Activated naive CD4-positive, alpha-beta T cell treated with anti-CD3 and anti-CD28 coated beads for 36 hours (primary cell): Measurements from ENCODE around the gene LIMK2. TPM values are rescaled to one million over a fixed set of nuclear protein-coding genes. Genes with fewer than 3 reads are reported as not detected.
"Not testable (repeated sequence)": the region's sequence is repeated elsewhere in the genome, so short reads cannot be mapped to it uniquely, and the experiment has no call there.

Experiments used
- CTCF ChIA-PET: fragments of 350-600 bp; sonication (Branson Sonifier 250); formaldehyde crosslinking; loops from one replicate; lab custom pipeline; 2021; ENCODE audit warnings: antibody characterized with exemption; lab: Charles Lee
- DNase-seq: peaks from one replicate; pipeline ENCODE4 v3.0.0-alpha.2; 2020
- H3K27ac Mint-ChIP-seq: one replicate; pipeline ENCODE4 v1.8.0; 2021; ENCODE audit warnings: mild to moderate bottlenecking, mixed read lengths
- H3K27me3 Mint-ChIP-seq: one replicate; pipeline ENCODE4 v1.8.0; 2021; ENCODE audit warnings: low read depth, mixed read lengths
- H3K36me3 Mint-ChIP-seq: one replicate; pipeline ENCODE4 v1.8.0; 2021; ENCODE audit warnings: low read depth, mixed read lengths
- H3K4me1 Mint-ChIP-seq: one replicate; pipeline ENCODE4 v1.8.0; 2021; ENCODE audit warnings: low read depth, mixed read lengths
- H3K4me3 Mint-ChIP-seq: one replicate; pipeline ENCODE4 v1.8.0; 2021; ENCODE audit warnings: mild to moderate bottlenecking, moderate library complexity, mixed read lengths
- H3K9me3 Mint-ChIP-seq: one replicate; pipeline ENCODE4 v1.8.0; 2021; ENCODE audit warnings: mixed read lengths
- intact Hi-C: fragments of 100-400 bp; cut with micrococcal nuclease; formaldehyde crosslinking; loops from one replicate; pipeline ENCODE4 v1.15.1; 2023
- total RNA-seq, 2 experiments: library from RNA; stranded (reverse); gene quantifications; one replicate each; pipeline ENCODE4 v1.2.3, GENCODE V29; 2021

The LIMK2 gene
- total RNA-seq, 2 experiments from 2014 or later: 50.8 to 50.9 TPM

DNA sequence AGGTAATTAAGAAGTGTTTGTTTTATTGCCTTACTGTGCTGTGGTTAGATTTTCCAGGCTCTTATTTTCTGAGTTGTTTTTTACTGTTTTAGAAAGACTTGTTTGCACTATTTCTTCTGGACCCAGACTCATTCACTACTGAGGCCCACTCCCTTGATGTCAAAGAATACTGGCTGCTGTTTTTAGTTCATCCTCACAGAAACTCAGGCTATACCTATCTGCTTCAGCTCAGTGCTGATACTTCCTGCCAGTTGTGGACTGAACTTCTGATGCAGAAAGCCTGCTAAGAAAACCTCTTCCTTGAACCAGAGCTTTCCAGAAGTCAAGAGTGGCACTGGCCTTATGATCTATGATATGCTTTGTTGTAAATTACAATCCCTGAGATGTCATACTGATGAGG, 96.1 kb downstream of the LIMK2 start:
- DNase-seq: peak; percentile 24
- intact Hi-C loops: loop anchor here (1.0 kb wide), 1 partner anchor 16 kb away; the partner anchor contains the start of gene PIK3IP1
- Mint-ChIP-seq H3K9me3 (no peaks in the 10 kb centered on the region), H3K4me1 (peaks cover 45% of the 10 kb centered on the region), H3K36me3 (no peaks in the 10 kb centered on the region), H3K4me3 (no peak overlapping the region), H3K27ac (peak overlapping the region; percentile 82), H3K27me3 (no peaks in the 10 kb centered on the region)
- CTCF ChIA-PET: interaction anchor here (0.8 to 1.4 kb wide), 4 partner anchors 12 to 96 kb away, joined by 3 to 4 read pairs (median 3); partner anchors contain the start of gene LIMK2

GRCh38 chr22:31313366-31314147, 101.5 kb downstream of the LIMK2 start:
- peak; percentile 87 for DNase-seq
- Mint-ChIP-seq H3K27me3 (no peaks in the 10 kb centered on the region), H3K36me3 (peaks cover 12% of the 10 kb centered on the region), H3K9me3 (peaks cover 4% of the 10 kb centered on the region), H3K4me3 (no peak overlapping the region), H3K4me1 (peaks cover 27% of the 10 kb centered on the region), H3K27ac (peak overlapping the region; percentile 12)
- intact Hi-C loops: loop anchor here (1.0 to 2.0 kb wide), 5 partner anchors 21 to 225 kb away; partner anchors contain the start of genes LIMK2 and PIK3IP1
- CTCF ChIA-PET: interaction anchor here (0.6 to 5.1 kb wide), 30 partner anchors 10 to 256 kb away, joined by 3 to 49 read pairs (median 6); partner anchors contain the start of genes LIMK2, PIK3IP1 and SELENOM

- DNase-seq, H3K27ac Mint-ChIP-seq, intact Hi-C loops, H3K4me3 Mint-ChIP-seq, H3K9me3 Mint-ChIP-seq, H3K27me3 Mint-ChIP-seq: not testable (repeated sequence)
- Mint-ChIP-seq H3K36me3 (peaks cover 12% of the 10 kb centered on the region), H3K4me1 (peaks cover 20% of the 10 kb centered on the region)
- CTCF ChIA-PET: interaction anchor here (0.8 to 5.1 kb wide), 18 partner anchors 11 to 228 kb away, joined by 3 to 49 read pairs (median 10); partner anchors contain the start of genes LIMK2, PIK3IP1 and SELENOM
These were observed 102.1 kb downstream of the LIMK2 start for GRCh38 chr22:31314220-31314619.

GRCh38 chr22:31321421-31321820, 109.3 kb downstream of the LIMK2 start:
- H3K27ac Mint-ChIP-seq: no peak overlapping the region
- intact Hi-C loops: no loop called here
- no peaks in the 10 kb centered on the region for H3K9me3 Mint-ChIP-seq

DNA sequence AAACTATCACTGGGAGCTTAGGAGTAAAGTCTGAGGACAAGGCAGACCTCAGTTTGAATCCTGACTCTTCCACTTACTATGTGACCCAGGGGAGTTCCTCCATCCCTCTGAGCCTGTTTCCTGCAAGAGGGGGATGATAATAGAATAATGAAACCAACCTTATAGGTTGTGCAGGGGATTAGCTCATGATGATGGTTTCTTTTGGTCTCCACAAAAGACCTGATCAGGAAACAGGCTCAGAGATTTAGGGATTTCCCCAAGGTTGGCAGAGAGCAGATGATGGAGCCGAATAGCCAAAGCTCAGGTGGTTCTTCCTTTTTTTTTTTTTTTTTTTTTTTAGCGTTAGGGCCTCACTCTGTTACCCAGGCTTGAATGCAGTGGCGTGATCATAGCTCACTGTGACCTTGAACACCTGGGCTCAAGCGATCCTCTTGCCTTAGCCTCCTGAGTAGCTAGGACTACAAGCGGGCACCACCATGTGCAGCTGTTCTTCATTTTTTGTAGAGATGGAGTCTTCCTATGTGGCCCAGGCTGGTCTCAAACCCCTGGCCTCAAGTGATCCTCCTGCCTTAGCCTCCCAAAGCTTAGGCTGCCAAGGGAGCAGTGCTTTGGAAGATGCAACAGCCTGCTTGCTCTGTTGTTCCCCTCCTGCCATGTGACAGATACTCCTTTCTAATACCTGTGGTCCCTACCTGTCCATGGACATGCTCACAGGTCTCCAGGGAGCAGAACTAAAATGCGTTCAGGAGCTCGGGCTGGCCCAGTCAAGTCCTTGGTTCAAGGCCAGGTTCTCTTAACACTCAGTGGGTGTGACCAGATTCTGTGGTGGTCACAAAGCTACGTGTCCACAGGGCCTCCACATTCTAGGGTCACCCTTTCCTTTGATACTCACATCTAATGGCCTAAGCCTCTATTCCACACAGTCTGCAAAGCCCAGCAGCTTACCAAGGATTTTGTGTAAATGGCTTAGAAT, 111.8 kb downstream of the LIMK2 start:
- CTCF ChIA-PET: interaction anchor here (0.6 to 2.0 kb wide), 10 partner anchors 11 to 453 kb away, joined by 3 to 6 read pairs (median 3); partner anchors contain the start of genes LIMK2, PIK3IP1 and SELENOM
- Mint-ChIP-seq H3K27ac (peak overlapping the region; percentile 34), H3K4me1 (peaks cover 11% of the 10 kb centered on the region), H3K4me3 (no peak overlapping the region), H3K9me3 (no peaks in the 10 kb centered on the region), H3K36me3 (peaks cover 28% of the 10 kb centered on the region), H3K27me3 (no peaks in the 10 kb centered on the region)
- DNase-seq: no peak
- intact Hi-C loops: no loop called here

More at GRCh38 chr22:31321421-31321820, 109.3 kb downstream of the LIMK2 start:
- H3K4me1 Mint-ChIP-seq: peaks cover 11% of the 10 kb centered on the region
- peaks cover 18% of the 10 kb centered on the region for H3K36me3 Mint-ChIP-seq
- H3K27me3 Mint-ChIP-seq: no peaks in the 10 kb centered on the region
- no peak overlapping the region for H3K4me3 Mint-ChIP-seq
- CTCF ChIA-PET: interaction anchor here (0.8 to 1.0 kb wide), 2 partner anchors 9 to 13 kb away, joined by 3 to 4 read pairs; no protein-coding TSS in a partner anchor
- no peak for DNase-seq

- Mint-ChIP-seq H3K4me3 (no peak overlapping the region), H3K9me3 (no peaks in the 10 kb centered on the region), H3K4me1 (peaks cover 31% of the 10 kb centered on the region), H3K27ac (no peak overlapping the region), H3K27me3 (no peaks in the 10 kb centered on the region), H3K36me3 (peaks cover 40% of the 10 kb centered on the region)
- intact Hi-C loops: no loop called here
- CTCF ChIA-PET: interaction anchor here (1.6 kb wide), 1 partner anchor 11 kb away, joined by 4 read pairs; no protein-coding TSS in a partner anchor
- DNase-seq: no peak
These were observed 114.8 kb downstream of the LIMK2 start for GRCh38 chr22:31326877-31327276.

GRCh38 chr22:31327806-31328543, 115.9 kb downstream of the LIMK2 start:
- CTCF ChIA-PET: no interaction called here
- Mint-ChIP-seq H3K27ac (no peak overlapping the region), H3K4me3 (no peak overlapping the region), H3K36me3 (peaks cover 44% of the 10 kb centered on the region), H3K9me3 (no peaks in the 10 kb centered on the region), H3K27me3 (no peaks in the 10 kb centered on the region), H3K4me1 (peaks cover 32% of the 10 kb centered on the region)
- no peak for DNase-seq
- intact Hi-C loops: no loop called here

- CTCF ChIA-PET: no interaction called here
- Mint-ChIP-seq H3K36me3 (peaks cover 47% of the 10 kb centered on the region), H3K27ac (no peak overlapping the region), H3K4me1 (peaks cover 33% of the 10 kb centered on the region), H3K27me3 (no peaks in the 10 kb centered on the region), H3K4me3 (no peak overlapping the region), H3K9me3 (no peaks in the 10 kb centered on the region)
- intact Hi-C loops: no loop called here
- no peak for DNase-seq
These were observed 116.5 kb downstream of the LIMK2 start for GRCh38 chr22:31328544-31328960.

- CTCF ChIA-PET: interaction anchor here (1.0 kb wide), 1 partner anchor 14 kb away, joined by 3 read pairs; no protein-coding TSS in a partner anchor
- H3K27ac Mint-ChIP-seq: peak overlapping the region; percentile 5
- H3K27me3 Mint-ChIP-seq: no peaks in the 10 kb centered on the region
- DNase-seq: no peak
- intact Hi-C loops: no loop called here
- peaks cover 51% of the 10 kb centered on the region for H3K36me3 Mint-ChIP-seq
- H3K9me3 Mint-ChIP-seq: no peaks in the 10 kb centered on the region
- H3K4me3 Mint-ChIP-seq: no peak overlapping the region
- peaks cover 35% of the 10 kb centered on the region for H3K4me1 Mint-ChIP-seq
These were observed 116.9 kb downstream of the LIMK2 start for GRCh38 chr22:31329029-31329428.
